H1 (cell line): Measurements from ENCODE around the gene COL25A1.

Source experiments
- CREB1 ChIP-seq: IDR thresholded peaks from 2 replicates; pipeline ENCODE4 v1.6.1; 2012; ENCODE audit warnings: inconsistent platforms
- EP300 ChIP-seq, 2 experiments: IDR thresholded peaks; 1 replicate in 1 of 2; 2 replicates in 1 of 2; pipeline ENCODE4 v1.6.1; 2011 to 2012; ENCODE audit warnings: low read depth in 2 of 2, low read length in 2 of 2, mild to moderate bottlenecking in 2 of 2, borderline replicate concordance in 1 of 2, inconsistent platforms in 1 of 2, moderate library complexity in 1 of 2
- JUN ChIP-seq: IDR thresholded peaks from 2 replicates; pipeline ENCODE4 v1.6.1; 2011; ENCODE audit warnings: low read depth, mild to moderate bottlenecking, improper control_type of control experiment, low read length
- KDM5A ChIP-seq: fragments of 200-600 bp; IDR thresholded peaks from 2 replicates; pipeline ENCODE4 v1.7.1; 2012; ENCODE audit warnings: mild to moderate bottlenecking, low read length, inconsistent platforms, mixed read lengths
- MAFK ChIP-seq: IDR thresholded peaks from 2 replicates; pipeline ENCODE4 v1.6.1; 2012; ENCODE audit warnings: low read depth, mild to moderate bottlenecking, improper control_type of control experiment, low read length
- NRF1 ChIP-seq: IDR thresholded peaks from 2 replicates; pipeline ENCODE4 v1.6.1; 2011; ENCODE audit warnings: mild to moderate bottlenecking, low read depth, low read length, improper control_type of control experiment
- POLR2A ChIP-seq, 2 experiments: IDR thresholded peaks; 1 replicate in 1 of 2; 2 replicates in 1 of 2; pipeline ENCODE4 v1.6.1; 2011; ENCODE audit warnings: low read depth in 2 of 2, low read length in 2 of 2, mild to moderate bottlenecking in 2 of 2; ENCODE audit errors: control extremely low read depth in 1 of 2
- POLR2AphosphoS5 ChIP-seq: IDR thresholded peaks from 2 replicates; pipeline ENCODE4 v1.6.1; 2011; ENCODE audit warnings: low read depth, low read length
- RFX5 ChIP-seq: IDR thresholded peaks from 2 replicates; pipeline ENCODE4 v1.6.1; 2011; ENCODE audit warnings: low read depth, low read length, improper control_type of control experiment, borderline replicate concordance
- RNF2 ChIP-seq: fragments of 200-900, 300-1000 bp; sonication (generic); IDR thresholded peaks from 2 replicates; pipeline ENCODE4 v1.7.1; 2016; ENCODE audit warnings: borderline replicate concordance, low read depth, mild to moderate bottlenecking, antibody characterized with exemption, low read length; ENCODE audit not compliant: poor library complexity, severe bottlenecking; ENCODE audit errors: missing control alignments
- SUZ12 ChIP-seq: fragments of 200-600 bp; sonication (generic); IDR thresholded peaks from 2 replicates; pipeline ENCODE4 v1.6.1; 2012; ENCODE audit warnings: mild to moderate bottlenecking, inconsistent platforms, low read length, moderate library complexity, mixed read lengths
- ZNF274 ChIP-seq: IDR thresholded peaks from 2 replicates; pipeline ENCODE4 v1.7.0; 2012; ENCODE audit warnings: low read length, borderline replicate concordance; ENCODE audit errors: extremely low read depth
- TF ChIP-seq, protein P1 (sequence below), 3 experiments: IDR thresholded peaks; 1 replicate in 2 of 3; 2 replicates in 1 of 3; pipeline versions ENCODE4 v1.5.1 to v1.6.1; 2011; ENCODE audit warnings: low read length in 3 of 3, mild to moderate bottlenecking in 3 of 3, inconsistent platforms in 2 of 3, low read depth in 1 of 3, moderate library complexity in 1 of 3; ENCODE audit not compliant: insufficient read depth in 1 of 3; ENCODE audit errors: control extremely low read depth in 1 of 3
- TF ChIP-seq, protein P2 (sequence below): IDR thresholded peaks from 2 replicates; pipeline ENCODE4 v1.6.1; 2012; ENCODE audit warnings: inconsistent platforms

DNA sequence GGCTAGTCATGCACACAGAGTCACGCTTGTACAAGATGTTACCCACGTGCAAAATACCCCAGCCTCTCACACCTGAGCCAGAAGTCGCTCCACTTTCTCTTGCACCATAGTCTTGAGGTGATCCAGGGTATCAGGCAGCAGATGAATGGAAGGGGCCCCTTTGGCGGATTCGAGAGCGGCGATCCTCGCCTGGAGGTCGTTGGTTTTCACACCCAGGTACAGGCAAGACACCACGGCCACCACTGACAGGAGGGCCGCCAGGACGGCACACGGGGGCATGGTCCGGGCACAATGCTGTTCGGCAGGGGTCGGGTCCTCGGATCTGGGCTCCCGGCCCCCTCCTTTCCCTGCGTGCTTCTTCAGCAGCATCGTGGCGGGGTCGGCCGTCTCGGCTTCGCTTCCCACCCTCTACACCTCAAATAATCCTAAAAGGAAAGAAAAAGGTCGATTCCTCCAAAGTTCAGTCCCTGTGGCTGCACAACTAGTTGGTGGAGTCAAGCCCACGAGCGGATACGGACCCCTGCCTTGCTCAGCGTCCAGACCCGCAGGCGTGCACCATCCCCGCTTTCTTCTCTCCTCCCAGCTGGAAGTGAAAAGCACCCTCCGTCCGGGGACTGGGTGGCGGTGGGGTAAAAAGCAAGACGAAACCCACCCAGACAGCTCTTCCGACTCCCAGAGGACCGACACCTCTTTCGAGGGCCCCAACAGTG, 652 bp downstream of the COL25A1 start:
- TF ChIP-seq CREB1 (no peak), POLR2AphosphoS5 (no peak), MAFK (no peak), SUZ12 (peak; percentile 78; the same call in 1 of the 2 replicates), KDM5A (no peak), POLR2A (IDR thresholded peaks at IDR 0.05; ENCODE audit: control extremely low read depth in 1 of 2, low read depth in 2 of 2, low read length in 2 of 2) (no peak), ZNF274 (no peak), JUN (no peak), RFX5 (no peak), RNF2 (no peak), NRF1 (no peak), EP300 (IDR thresholded peaks at IDR 0.05; ENCODE audit: borderline replicate concordance in 1 of 2, low read depth in 2 of 2, low read length in 2 of 2) (no peak)
- TF ChIP-seq, protein P1, sequence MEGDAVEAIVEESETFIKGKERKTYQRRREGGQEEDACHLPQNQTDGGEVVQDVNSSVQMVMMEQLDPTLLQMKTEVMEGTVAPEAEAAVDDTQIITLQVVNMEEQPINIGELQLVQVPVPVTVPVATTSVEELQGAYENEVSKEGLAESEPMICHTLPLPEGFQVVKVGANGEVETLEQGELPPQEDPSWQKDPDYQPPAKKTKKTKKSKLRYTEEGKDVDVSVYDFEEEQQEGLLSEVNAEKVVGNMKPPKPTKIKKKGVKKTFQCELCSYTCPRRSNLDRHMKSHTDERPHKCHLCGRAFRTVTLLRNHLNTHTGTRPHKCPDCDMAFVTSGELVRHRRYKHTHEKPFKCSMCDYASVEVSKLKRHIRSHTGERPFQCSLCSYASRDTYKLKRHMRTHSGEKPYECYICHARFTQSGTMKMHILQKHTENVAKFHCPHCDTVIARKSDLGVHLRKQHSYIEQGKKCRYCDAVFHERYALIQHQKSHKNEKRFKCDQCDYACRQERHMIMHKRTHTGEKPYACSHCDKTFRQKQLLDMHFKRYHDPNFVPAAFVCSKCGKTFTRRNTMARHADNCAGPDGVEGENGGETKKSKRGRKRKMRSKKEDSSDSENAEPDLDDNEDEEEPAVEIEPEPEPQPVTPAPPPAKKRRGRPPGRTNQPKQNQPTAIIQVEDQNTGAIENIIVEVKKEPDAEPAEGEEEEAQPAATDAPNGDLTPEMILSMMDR (IDR thresholded peaks at IDR 0.05; ENCODE audit: control extremely low read depth in 1 of 3, insufficient read depth in 1 of 3, low read depth in 1 of 3, low read length in 3 of 3) = no peak
- TF ChIP-seq, protein P2, sequence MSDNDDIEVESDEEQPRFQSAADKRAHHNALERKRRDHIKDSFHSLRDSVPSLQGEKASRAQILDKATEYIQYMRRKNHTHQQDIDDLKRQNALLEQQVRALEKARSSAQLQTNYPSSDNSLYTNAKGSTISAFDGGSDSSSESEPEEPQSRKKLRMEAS = peak; percentile 66; the same call in 1 of the 2 replicates
